IPS-20b (cell line): Measurements from ENCODE around the gene GADD45G.

Experiments used
- H3K27ac ChIP-seq: one replicate; pipeline ENCODE4 v1.5.1; 2013; ENCODE audit warnings: low read length
- H3K27me3 ChIP-seq: 2 replicates; pipeline ENCODE4 v1.6.1; 2013; ENCODE audit warnings: mild to moderate bottlenecking, low read length, inconsistent platforms; ENCODE audit not compliant: insufficient read depth
- H3K36me3 ChIP-seq: 2 replicates; pipeline ENCODE4 v1.6.1; 2013; ENCODE audit warnings: low read depth, mild to moderate bottlenecking, inconsistent platforms, low read length, moderate library complexity; ENCODE audit not compliant: insufficient read depth
- H3K4me1 ChIP-seq: 2 replicates; pipeline ENCODE4 v1.6.1; 2013; ENCODE audit warnings: mild to moderate bottlenecking, control low read depth, inconsistent platforms, low read length, moderate library complexity; ENCODE audit not compliant: insufficient read depth
- H3K4me3 ChIP-seq: 2 replicates; pipeline ENCODE4 v1.5.1; 2013; ENCODE audit warnings: mild to moderate bottlenecking, low read length, inconsistent platforms
- H3K9ac ChIP-seq: 2 replicates; pipeline ENCODE4 v1.6.1; 2013; ENCODE audit warnings: low read depth, mild to moderate bottlenecking, inconsistent platforms, low read length, moderate library complexity
- H3K9me3 ChIP-seq: 2 replicates; pipeline ENCODE4 v1.6.1; 2013; ENCODE audit warnings: mild to moderate bottlenecking, low read depth, low read length, inconsistent platforms; ENCODE audit not compliant: insufficient read depth

Gene GADD45G

GRCh38 chr9:89625721-89626687, 21.2 kb downstream of the GADD45G start:
- H3K27ac ChIP-seq, result no peak overlapping the region
- H3K9ac ChIP-seq, result no peak overlapping the region
- H3K4me3 ChIP-seq, result no peak overlapping the region
- H3K36me3 ChIP-seq, result no peaks in the 10 kb centered on the region
- no peaks in the 10 kb centered on the region for H3K9me3 ChIP-seq
- H3K4me1 ChIP-seq, result no peaks in the 10 kb centered on the region
- H3K27me3 ChIP-seq, result 0 out of 2 replicates have a peak, but pooled peaks cover 8% of the 10 kb centered on the region

GRCh38 chr9:89626741-89627265, 22.0 kb downstream of the GADD45G start:
- H3K4me3 ChIP-seq, result no peak overlapping the region
- no peak overlapping the region for H3K27ac ChIP-seq
- H3K4me1 ChIP-seq, result no peaks in the 10 kb centered on the region
- no peaks in the 10 kb centered on the region for H3K9me3 ChIP-seq
- 0 out of 2 replicates have a peak, but pooled peaks cover 8% of the 10 kb centered on the region for H3K27me3 ChIP-seq
- H3K9ac ChIP-seq, result no peak overlapping the region
- no peaks in the 10 kb centered on the region for H3K36me3 ChIP-seq

- Histone ChIP-seq H3K27me3 (0 out of 2 replicates have a peak, but pooled peaks cover 8% of the 10 kb centered on the region), H3K9ac (no peak overlapping the region), H3K27ac (no peak overlapping the region), H3K4me3 (no peak overlapping the region), H3K36me3 (no peaks in the 10 kb centered on the region), H3K4me1 (no peaks in the 10 kb centered on the region), H3K9me3 (no peaks in the 10 kb centered on the region)
Observed at GRCh38 chr9:89628601-89629000, 23.8 kb downstream of the GADD45G start.

GRCh38 chr9:89629081-89629976, 24.5 kb downstream of the GADD45G start:
- 0 out of 2 replicates have a peak, but pooled peaks cover 8% of the 10 kb centered on the region for H3K27me3 ChIP-seq
- no peaks in the 10 kb centered on the region for H3K36me3 ChIP-seq
- H3K27ac ChIP-seq, result no peak overlapping the region
- no peak overlapping the region for H3K4me3 ChIP-seq
- H3K9ac ChIP-seq, result no peak overlapping the region
- no peaks in the 10 kb centered on the region for H3K9me3 ChIP-seq
- no peaks in the 10 kb centered on the region for H3K4me1 ChIP-seq

GRCh38 chr9:89630508-89630907, 25.7 kb downstream of the GADD45G start:
- no peak overlapping the region for H3K27ac ChIP-seq
- H3K9me3 ChIP-seq, result no peaks in the 10 kb centered on the region
- H3K4me1 ChIP-seq, result no peaks in the 10 kb centered on the region
- H3K27me3 ChIP-seq, result 0 out of 2 replicates have a peak, but pooled peaks cover 8% of the 10 kb centered on the region
- H3K9ac ChIP-seq, result no peak overlapping the region
- H3K4me3 ChIP-seq, result no peak overlapping the region
- H3K36me3 ChIP-seq, result no peaks in the 10 kb centered on the region

- H3K4me3 ChIP-seq, result no peak overlapping the region
- no peaks in the 10 kb centered on the region for H3K4me1 ChIP-seq
- no peak overlapping the region for H3K9ac ChIP-seq
- no peak overlapping the region for H3K27ac ChIP-seq
- no peaks in the 10 kb centered on the region for H3K36me3 ChIP-seq
- H3K9me3 ChIP-seq, result no peaks in the 10 kb centered on the region
- H3K27me3 ChIP-seq, result 0 out of 2 replicates have a peak, but pooled peaks cover 3% of the 10 kb centered on the region
Observed at GRCh38 chr9:89631384-89631783, 26.6 kb downstream of the GADD45G start.

GRCh38 chr9:89632192-89632733, 27.5 kb downstream of the GADD45G start:
- Histone ChIP-seq H3K36me3 (no peaks in the 10 kb centered on the region), H3K4me1 (no peaks in the 10 kb centered on the region), H3K4me3 (no peak overlapping the region), H3K9me3 (no peaks in the 10 kb centered on the region), H3K9ac (no peak overlapping the region), H3K27ac (no peak overlapping the region), H3K27me3 (no peaks in the 10 kb centered on the region)

GRCh38 chr9:89632736-89633135, 27.9 kb downstream of the GADD45G start:
- Histone ChIP-seq H3K27ac (no peak overlapping the region), H3K27me3 (no peaks in the 10 kb centered on the region), H3K36me3 (no peaks in the 10 kb centered on the region), H3K9me3 (no peaks in the 10 kb centered on the region), H3K4me3 (no peak overlapping the region), H3K9ac (no peak overlapping the region), H3K4me1 (no peaks in the 10 kb centered on the region)

- no peak overlapping the region for H3K27ac ChIP-seq
- no peaks in the 10 kb centered on the region for H3K4me1 ChIP-seq
- H3K9me3 ChIP-seq, result no peaks in the 10 kb centered on the region
- H3K9ac ChIP-seq, result no peak overlapping the region
- H3K27me3 ChIP-seq, result no peaks in the 10 kb centered on the region
- H3K4me3 ChIP-seq, result no peak overlapping the region
- no peaks in the 10 kb centered on the region for H3K36me3 ChIP-seq
Observed at GRCh38 chr9:89633404-89633803, 28.6 kb downstream of the GADD45G start.

GRCh38 chr9:89633920-89634319, 29.1 kb downstream of the GADD45G start:
- no peak overlapping the region for H3K9ac ChIP-seq
- no peak overlapping the region for H3K27ac ChIP-seq
- H3K4me3 ChIP-seq, result no peak overlapping the region
- no peaks in the 10 kb centered on the region for H3K27me3 ChIP-seq
- no peaks in the 10 kb centered on the region for H3K9me3 ChIP-seq
- no peaks in the 10 kb centered on the region for H3K36me3 ChIP-seq
- H3K4me1 ChIP-seq, result no peaks in the 10 kb centered on the region

- H3K4me1 ChIP-seq, result no peaks in the 10 kb centered on the region
- H3K36me3 ChIP-seq, result no peaks in the 10 kb centered on the region
- H3K4me3 ChIP-seq, result no peak overlapping the region
- no peak overlapping the region for H3K9ac ChIP-seq
- H3K27me3 ChIP-seq, result no peaks in the 10 kb centered on the region
- no peak overlapping the region for H3K27ac ChIP-seq
- H3K9me3 ChIP-seq, result no peaks in the 10 kb centered on the region
Observed at GRCh38 chr9:89634995-89635742, 30.4 kb downstream of the GADD45G start.
